PC-3 (cell line): ENCODE results near the gene HNF4A. TPM values are rescaled to one million over a fixed set of nuclear protein-coding genes. Genes with fewer than 3 reads are reported as not detected.

Source experiments
- ATAC-seq: fragments of 200-7000 bp; cut with Tn5 transposase; 2 replicates; pipeline ENCODE4 v1.9.1; 2020; ENCODE audit warnings: mild to moderate bottlenecking, moderate library complexity
- BruUV-seq: library from RNA; stranded (reverse); fragments of 400-500 nt; replicated peaks from 2 replicates; lab custom pipeline; 2021; lab: Mats Ljungman, UMichigan
- CTCF ChIA-PET: fragments of 300-600 bp; sonication (Branson Sonifier 250); formaldehyde crosslinking; loops from one replicate; lab custom pipeline; 2022; ENCODE audit warnings: antibody characterized with exemption; lab: Charles Lee
- POLR2A ChIA-PET: fragments of 300-600 bp; sonication (Branson Sonifier 250); formaldehyde crosslinking; loops from one replicate; lab custom pipeline; 2022; ENCODE audit warnings: antibody characterized with exemption; ENCODE audit not compliant: unreplicated experiment; lab: Charles Lee
- DNase-seq: peaks from one replicate; pipeline ENCODE4 v3.0.0-alpha.2; 2015
- H2AFZ ChIP-seq: fragments of 300-600 bp; sonication (generic); 2 replicates; pipeline ENCODE4 v1.6.0; 2016; ENCODE audit warnings: antibody characterized with exemption, low read length
- H3F3A ChIP-seq: fragments of 300-600 bp; sonication (generic); one replicate; pipeline ENCODE4 v1.6.0; 2017; ENCODE audit warnings: antibody characterized with exemption, low read length, control low read depth, mild to moderate bottlenecking; ENCODE audit not compliant: unreplicated experiment
- H3K27ac ChIP-seq: fragments of 300-600 bp; sonication (generic); 2 replicates; pipeline ENCODE4 v1.5.1; 2016; ENCODE audit warnings: mild to moderate bottlenecking, low read length
- H3K27me3 ChIP-seq: fragments of 300-600 bp; sonication (generic); 2 replicates; pipeline ENCODE4 v1.6.1; 2016; ENCODE audit warnings: low read length, mixed read lengths
- H3K36me3 ChIP-seq: fragments of 300-600 bp; sonication (generic); 2 replicates; pipeline ENCODE4 v1.6.1; 2016; ENCODE audit warnings: low read depth, mixed run types, low read length, mixed read lengths
- H3K4me1 ChIP-seq: fragments of 300-600 bp; sonication (generic); 2 replicates; pipeline ENCODE4 v1.5.1; 2016; ENCODE audit warnings: low read length; ENCODE audit not compliant: insufficient read depth
- H3K4me2 ChIP-seq: fragments of 300-600 bp; sonication (generic); 2 replicates; pipeline ENCODE4 v1.6.0; 2016; ENCODE audit warnings: low read length
- H3K4me3 ChIP-seq: fragments of 300-600 bp; sonication (generic); 2 replicates; pipeline ENCODE4 v1.5.1; 2016; ENCODE audit warnings: mild to moderate bottlenecking, low read length, mixed read lengths
- H3K79me2 ChIP-seq: fragments of 300-600 bp; sonication (generic); 2 replicates; pipeline ENCODE4 v1.6.1; 2017; ENCODE audit warnings: low read length, mixed read lengths
- H3K9ac ChIP-seq: fragments of 300-600 bp; sonication (generic); 2 replicates; pipeline ENCODE4 v1.6.0; 2016; ENCODE audit warnings: mild to moderate bottlenecking, low read length
- H3K9me2 ChIP-seq: fragments of 300-600 bp; sonication (generic); replicated peaks from 2 replicates; pipeline ENCODE4 v1.6.1; 2016; ENCODE audit warnings: mixed run types, low read length, mixed read lengths
- H3K9me3 ChIP-seq: fragments of 300-600 bp; sonication (generic); 2 replicates; pipeline ENCODE4 v1.6.1; 2016; ENCODE audit warnings: low read length, mixed read lengths
- H4K20me1 ChIP-seq: fragments of 300-600 bp; sonication (generic); 2 replicates; pipeline ENCODE4 v1.6.1; 2016; ENCODE audit warnings: low read length, mixed read lengths
- EZH2 ChIP-seq: fragments of 300-600 bp; sonication (generic); IDR thresholded peaks from one replicate; pipeline ENCODE4 v1.6.1; 2017; ENCODE audit warnings: antibody characterized with exemption, mild to moderate bottlenecking, low read length; ENCODE audit not compliant: unreplicated experiment
- EZH2phosphoT487 ChIP-seq: fragments of 300-600 bp; sonication (generic); IDR thresholded peaks from 2 replicates; pipeline ENCODE4 v1.6.1; 2018; ENCODE audit warnings: mild to moderate bottlenecking, antibody characterized with exemption, low read length, borderline replicate concordance
- intact Hi-C: fragments of 100-400 bp; cut with micrococcal nuclease; formaldehyde crosslinking; loops from 2 replicates; pipeline ENCODE4 v1.9.0; 2023
- total RNA-seq: library from RNA; depleted of rRNA; stranded (reverse); fragments of >200 nt; gene quantifications from 2 replicates; pipeline ENCODE4 v1.2.3, GENCODE V29; 2014
- TF ChIP-seq, protein P1 (sequence below): fragments of 300-600 bp; sonication (generic); conservative IDR thresholded peaks from 2 replicates; pipeline ENCODE4 v1.5.1; 2017; ENCODE audit warnings: antibody characterized with exemption, low read depth, mild to moderate bottlenecking, low read length

HNF4A gene
- total RNA-seq, 1 experiment from 2014 or later, result not detected

- H3K79me2 ChIP-seq, result no peaks in the 10 kb centered on the region
- H4K20me1 ChIP-seq, result no peaks in the 10 kb centered on the region
- H3K9me2 ChIP-seq, result no peaks in the 10 kb centered on the region
- H3K27ac ChIP-seq, result no peak overlapping the region
- ATAC-seq (no peak), DNase-seq (no peak)
- no peaks in the 10 kb centered on the region for H3K4me1 ChIP-seq
- H3K4me3 ChIP-seq, result no peak overlapping the region
- H3K4me2 ChIP-seq, result no peak overlapping the region
- H3K9ac ChIP-seq, result no peak overlapping the region
- no peaks in the 10 kb centered on the region for H3F3A ChIP-seq
- H3K9me3 ChIP-seq, result no peaks in the 10 kb centered on the region
- CTCF ChIA-PET, result no interaction called here
- no peak overlapping the region for H2AFZ ChIP-seq
- no peaks in the 10 kb centered on the region for H3K36me3 ChIP-seq
- H3K27me3 ChIP-seq, result no peaks in the 10 kb centered on the region
- no peak for TF ChIP-seq EZH2phosphoT487
- TF ChIP-seq EZH2, result no peak
- TF ChIP-seq, protein P1, sequence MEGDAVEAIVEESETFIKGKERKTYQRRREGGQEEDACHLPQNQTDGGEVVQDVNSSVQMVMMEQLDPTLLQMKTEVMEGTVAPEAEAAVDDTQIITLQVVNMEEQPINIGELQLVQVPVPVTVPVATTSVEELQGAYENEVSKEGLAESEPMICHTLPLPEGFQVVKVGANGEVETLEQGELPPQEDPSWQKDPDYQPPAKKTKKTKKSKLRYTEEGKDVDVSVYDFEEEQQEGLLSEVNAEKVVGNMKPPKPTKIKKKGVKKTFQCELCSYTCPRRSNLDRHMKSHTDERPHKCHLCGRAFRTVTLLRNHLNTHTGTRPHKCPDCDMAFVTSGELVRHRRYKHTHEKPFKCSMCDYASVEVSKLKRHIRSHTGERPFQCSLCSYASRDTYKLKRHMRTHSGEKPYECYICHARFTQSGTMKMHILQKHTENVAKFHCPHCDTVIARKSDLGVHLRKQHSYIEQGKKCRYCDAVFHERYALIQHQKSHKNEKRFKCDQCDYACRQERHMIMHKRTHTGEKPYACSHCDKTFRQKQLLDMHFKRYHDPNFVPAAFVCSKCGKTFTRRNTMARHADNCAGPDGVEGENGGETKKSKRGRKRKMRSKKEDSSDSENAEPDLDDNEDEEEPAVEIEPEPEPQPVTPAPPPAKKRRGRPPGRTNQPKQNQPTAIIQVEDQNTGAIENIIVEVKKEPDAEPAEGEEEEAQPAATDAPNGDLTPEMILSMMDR, result no peak
- BruUV-seq, result no TSS peak
- POLR2A ChIA-PET, result no interaction called here
- intact Hi-C loops, result no loop called here
Observed at GRCh38 chr20:44349349-44349748, 6.2 kb upstream of the HNF4A start.

DNA sequence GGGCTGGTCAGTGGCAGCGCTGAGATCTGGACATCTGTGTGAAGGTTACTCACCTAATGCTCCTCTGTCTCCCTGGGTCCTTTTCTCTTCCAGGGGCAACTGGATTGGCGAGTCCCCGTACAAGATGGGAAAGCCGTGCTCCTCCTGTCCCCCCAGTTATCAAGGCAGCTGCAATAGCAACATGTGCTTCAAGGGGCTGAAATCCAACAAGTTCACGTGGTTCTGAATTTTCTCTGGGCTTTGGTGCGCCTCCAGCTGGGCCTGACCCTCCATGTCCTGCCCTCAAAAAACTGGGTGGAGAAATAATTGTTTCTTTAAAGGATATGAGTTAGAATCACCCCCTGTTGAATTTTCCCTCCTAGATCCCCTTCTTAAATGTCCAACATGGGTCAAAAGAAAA lies 4.9 kb upstream of the HNF4A start:
- Histone ChIP-seq H3K9me2 (no peaks in the 10 kb centered on the region), H3K36me3 (no peaks in the 10 kb centered on the region), H3K4me1 (no peaks in the 10 kb centered on the region), H3K9ac (no peak overlapping the region), H3K4me3 (no peak overlapping the region), H3K79me2 (no peaks in the 10 kb centered on the region), H3F3A (no peaks in the 10 kb centered on the region), H3K4me2 (no peak overlapping the region), H4K20me1 (no peaks in the 10 kb centered on the region), H3K9me3 (no peaks in the 10 kb centered on the region), H2AFZ (no peak overlapping the region), H3K27me3 (no peaks in the 10 kb centered on the region), H3K27ac (no peak overlapping the region)
- POLR2A ChIA-PET, result no interaction called here
- ATAC-seq (no peak), DNase-seq (no peak)
- TF ChIP-seq, protein P1, result no peak
- no peak for TF ChIP-seq EZH2
- no peak for TF ChIP-seq EZH2phosphoT487
- intact Hi-C loops, result no loop called here
- no TSS peak for BruUV-seq
- CTCF ChIA-PET, result interaction anchor here (0.9 kb wide), 1 partner anchor 133 kb away, joined by 3 read pairs; no protein-coding TSS in a partner anchor

GRCh38 chr20:44354979-44355497 lies 461 bp upstream of the HNF4A start:
- Histone ChIP-seq H2AFZ (no peak overlapping the region), H3K9ac (no peak overlapping the region), H3K4me3 (no peak overlapping the region), H3F3A (no peaks in the 10 kb centered on the region), H3K4me2 (no peak overlapping the region), H3K27me3 (peaks cover 30% of the 10 kb centered on the region), H3K36me3 (no peaks in the 10 kb centered on the region), H4K20me1 (no peaks in the 10 kb centered on the region), H3K9me3 (no peaks in the 10 kb centered on the region), H3K79me2 (no peaks in the 10 kb centered on the region), H3K4me1 (no peaks in the 10 kb centered on the region), H3K27ac (no peak overlapping the region), H3K9me2 (no peaks in the 10 kb centered on the region)
- intact Hi-C loops, result no loop called here
- no TSS peak for BruUV-seq
- no peak for ATAC-seq
- ChIA-PET CTCF (interaction anchor here (0.9 kb wide), 1 partner anchor 295 kb away, joined by 4 read pairs; no protein-coding TSS in a partner anchor), POLR2A (no interaction called here)
- DNase-seq, result no peak
- TF ChIP-seq, protein P1, result no peak
